Prostate gland (tissue), 2 donors: ENCODE data around the gene COG5.

Source experiments
- POLR2A ChIP-seq: fragments of 450-650 bp; IDR thresholded peaks from one replicate; pipeline ENCODE4 v1.6.1; 2016; ENCODE audit warnings: antibody characterized with exemption, mild to moderate bottlenecking
- TF ChIP-seq, protein P1 (sequence below), 4 experiments: fragments of 200-600 bp in 2 of 4; fragments of 450-650 bp in 2 of 4; sonication (generic) in 2 of 4; IDR thresholded peaks; 1 replicate in 3 of 4; 2 replicates in 1 of 4; pipeline ENCODE4 v1.5.1; 2016 to 2019; ENCODE audit warnings: antibody characterized with exemption in 4 of 4, mild to moderate bottlenecking in 2 of 4, moderate library complexity in 2 of 4

DNA sequence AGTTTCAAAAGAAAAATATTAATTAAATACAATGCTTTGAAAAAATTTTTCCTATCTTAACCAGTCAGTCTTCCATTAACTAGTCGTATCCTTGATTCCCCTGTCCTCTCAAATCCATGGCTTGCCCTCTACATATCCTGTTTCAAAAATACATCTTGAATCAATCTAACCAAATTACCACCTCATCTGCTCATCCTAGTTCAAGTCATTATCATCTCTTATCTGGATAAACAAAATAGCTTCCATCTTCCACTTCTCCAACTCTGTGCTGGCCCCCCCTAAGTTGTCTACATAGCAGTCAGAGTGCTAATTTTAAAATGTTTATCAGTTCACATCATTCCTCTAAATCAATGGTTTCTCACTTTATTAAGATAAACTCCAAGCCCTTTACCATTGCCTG lies 269.5 kb downstream of the COG5 start:
- TF ChIP-seq, protein P1, sequence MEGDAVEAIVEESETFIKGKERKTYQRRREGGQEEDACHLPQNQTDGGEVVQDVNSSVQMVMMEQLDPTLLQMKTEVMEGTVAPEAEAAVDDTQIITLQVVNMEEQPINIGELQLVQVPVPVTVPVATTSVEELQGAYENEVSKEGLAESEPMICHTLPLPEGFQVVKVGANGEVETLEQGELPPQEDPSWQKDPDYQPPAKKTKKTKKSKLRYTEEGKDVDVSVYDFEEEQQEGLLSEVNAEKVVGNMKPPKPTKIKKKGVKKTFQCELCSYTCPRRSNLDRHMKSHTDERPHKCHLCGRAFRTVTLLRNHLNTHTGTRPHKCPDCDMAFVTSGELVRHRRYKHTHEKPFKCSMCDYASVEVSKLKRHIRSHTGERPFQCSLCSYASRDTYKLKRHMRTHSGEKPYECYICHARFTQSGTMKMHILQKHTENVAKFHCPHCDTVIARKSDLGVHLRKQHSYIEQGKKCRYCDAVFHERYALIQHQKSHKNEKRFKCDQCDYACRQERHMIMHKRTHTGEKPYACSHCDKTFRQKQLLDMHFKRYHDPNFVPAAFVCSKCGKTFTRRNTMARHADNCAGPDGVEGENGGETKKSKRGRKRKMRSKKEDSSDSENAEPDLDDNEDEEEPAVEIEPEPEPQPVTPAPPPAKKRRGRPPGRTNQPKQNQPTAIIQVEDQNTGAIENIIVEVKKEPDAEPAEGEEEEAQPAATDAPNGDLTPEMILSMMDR (IDR thresholded peaks at IDR 0.05) = no peak
- no peak for TF ChIP-seq POLR2A
